ENCODE measurements around the gene VPS9D1.
"Not testable (repeated sequence)": the region's sequence is repeated elsewhere in the genome, so short reads cannot be mapped to it uniquely, and the experiment has no call there.

VPS9D1 gene

GRCh38 chr16:89693931-89694783, 26.5 kb downstream of the VPS9D1 start:
- no peak for DNase-seq (ENCODE audit: low read depth)

GRCh38 chr16:89693289-89693731, 27.4 kb downstream of the VPS9D1 start:
- DNase-seq (ENCODE audit: low read depth): no peak

GRCh38 chr16:89691986-89692569, 28.6 kb downstream of the VPS9D1 start:
- no peak for DNase-seq (ENCODE audit: low read depth)

GRCh38 chr16:89691231-89691985, 29.3 kb downstream of the VPS9D1 start:
- no peak for DNase-seq (ENCODE audit: low read depth)

- no peak for DNase-seq (ENCODE audit: low read depth)
These were observed 30.3 kb downstream of the VPS9D1 start for GRCh38 chr16:89690392-89690901.

GRCh38 chr16:89689621-89690020, 31.1 kb downstream of the VPS9D1 start:
- DNase-seq (ENCODE audit: low read depth): not testable (repeated sequence)

GRCh38 chr16:89689142-89689541, 31.6 kb downstream of the VPS9D1 start:
- DNase-seq (ENCODE audit: low read depth): no peak

- DNase-seq (ENCODE audit: low read depth): no peak
These were observed 32.3 kb downstream of the VPS9D1 start for GRCh38 chr16:89688395-89688794.

- DNase-seq (ENCODE audit: low read depth): no peak
These were observed 33.4 kb downstream of the VPS9D1 start for GRCh38 chr16:89687092-89687940.

- DNase-seq (ENCODE audit: low read depth): peak; percentile 93
These were observed 34.1 kb downstream of the VPS9D1 start, which contains the start of gene CDK10 for GRCh38 chr16:89686520-89687091. Gene CDK10 (plus strand): TSS chr16:89686689. CDS start chr16:89686711, 22 bp downstream.

GRCh38 chr16:89685916-89686315, 34.8 kb downstream of the VPS9D1 start:
- DNase-seq (ENCODE audit: low read depth): no peak

GRCh38 chr16:89678258-89678657, 42.4 kb downstream of the VPS9D1 start:
- DNase-seq (ENCODE audit: low read depth): no peak

- DNase-seq (ENCODE audit: low read depth): no peak
These were observed 48.3 kb downstream of the VPS9D1 start for GRCh38 chr16:89672177-89672941.

- not testable (repeated sequence) for DNase-seq (ENCODE audit: low read depth)
These were observed 49.1 kb downstream of the VPS9D1 start for GRCh38 chr16:89671565-89671964.

- DNase-seq (ENCODE audit: low read depth): no peak
These were observed 49.9 kb downstream of the VPS9D1 start for GRCh38 chr16:89670496-89671431.

GRCh38 chr16:89669755-89670154, 50.9 kb downstream of the VPS9D1 start:
- DNase-seq (ENCODE audit: low read depth): no peak

GRCh38 chr16:89668790-89669158, 51.9 kb downstream of the VPS9D1 start:
- no peak for DNase-seq (ENCODE audit: low read depth)

- DNase-seq (ENCODE audit: low read depth): no peak
These were observed 53.1 kb downstream of the VPS9D1 start for GRCh38 chr16:89667633-89668032.

- not testable (repeated sequence) for DNase-seq (ENCODE audit: low read depth)
These were observed 53.7 kb downstream of the VPS9D1 start for GRCh38 chr16:89667000-89667399.

Data from activated T-cell treated with anti-CD3 and anti-CD28 coated beads for 48 hours (primary cell).